ENCODE results near the gene CCDC60.

Gene CCDC60

DNA sequence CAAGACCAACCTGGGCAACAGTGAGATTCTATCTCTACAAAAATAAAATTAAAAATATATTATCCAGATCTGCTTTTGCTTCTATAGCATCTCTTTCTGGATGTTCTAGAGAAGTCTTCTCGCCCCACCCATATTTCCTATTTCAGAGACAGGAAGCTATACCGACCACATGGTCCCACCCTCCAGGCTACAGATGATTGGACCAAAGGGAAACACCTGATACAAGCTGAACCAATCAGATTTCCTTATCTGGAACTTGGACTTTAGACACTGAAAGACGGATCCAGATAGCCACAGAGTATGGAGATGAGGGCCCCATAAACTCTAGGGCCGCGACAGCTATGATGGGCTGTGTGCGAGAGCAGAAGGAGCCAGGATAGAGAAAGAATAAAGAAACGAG is 48.7 kb downstream of the CCDC60 start:
- no peak for DNase-seq (ENCODE audit: low read depth in 1 of 2, low spot score in 1 of 2)

DNA sequence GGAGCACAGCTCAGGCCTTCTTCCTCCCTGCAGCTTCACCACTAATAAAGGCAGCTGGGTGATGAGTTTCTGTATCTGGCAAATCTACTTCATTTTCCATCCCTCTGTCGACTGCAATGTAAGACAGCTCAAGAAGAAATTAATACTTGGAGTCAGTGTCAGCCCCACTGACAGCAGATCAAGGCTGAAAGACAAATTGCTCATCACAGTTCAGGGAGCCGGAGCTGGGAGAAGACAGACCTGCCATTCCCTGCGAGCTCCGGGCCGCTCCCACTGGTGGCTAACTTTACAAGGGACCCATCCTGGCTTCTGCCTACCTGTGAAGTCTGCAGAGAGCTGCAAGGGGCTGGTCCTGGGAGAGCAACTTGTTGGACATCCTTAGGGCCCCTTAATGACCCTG is 49.8 kb downstream of the CCDC60 start:
- DNase-seq (ENCODE audit: low read depth in 1 of 2, low spot score in 1 of 2), result no peak

DNA sequence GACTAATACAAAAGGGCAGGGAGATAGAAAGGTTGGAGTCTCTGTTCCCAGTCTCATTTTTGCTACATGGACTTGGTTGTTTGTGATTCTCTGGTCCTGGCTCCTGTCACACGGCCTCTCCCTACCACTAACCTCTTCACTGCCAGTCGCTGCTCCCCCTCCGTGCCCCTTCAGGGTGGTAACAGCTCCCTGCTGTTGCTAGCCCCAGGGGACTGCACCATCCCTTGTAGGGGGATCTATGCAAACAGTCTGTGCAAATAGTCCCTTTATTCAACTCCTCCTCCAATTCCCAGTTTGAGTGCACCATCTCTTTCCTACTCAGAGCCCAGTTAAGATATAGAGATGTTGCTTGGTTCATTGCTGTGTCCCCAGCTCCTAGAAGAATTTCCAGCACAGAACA is 51.1 kb downstream of the CCDC60 start:
- no peak for DNase-seq (ENCODE audit: low read depth in 1 of 2, low spot score in 1 of 2)

DNA sequence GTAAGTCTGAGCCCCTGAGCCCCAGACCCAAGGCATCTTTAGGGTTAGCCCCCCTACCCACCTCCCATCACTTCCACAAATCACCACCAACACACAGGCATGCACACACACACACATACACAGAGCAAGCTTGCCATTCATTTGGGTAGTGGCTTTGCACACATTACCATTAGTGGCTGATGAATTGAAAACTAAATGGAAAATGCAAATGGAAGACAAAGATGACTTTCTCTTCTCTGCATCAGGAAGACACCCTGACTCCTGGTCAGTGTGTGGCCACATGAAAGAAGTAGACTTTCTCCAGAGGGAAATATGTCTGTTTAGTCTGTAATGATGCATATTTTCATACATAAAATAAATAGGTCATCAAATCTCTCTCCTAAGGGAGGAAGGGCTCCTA is 55.2 kb downstream of the CCDC60 start:
- DNase-seq (ENCODE audit: low read depth in 1 of 2, low spot score in 1 of 2), result no peak

DNA sequence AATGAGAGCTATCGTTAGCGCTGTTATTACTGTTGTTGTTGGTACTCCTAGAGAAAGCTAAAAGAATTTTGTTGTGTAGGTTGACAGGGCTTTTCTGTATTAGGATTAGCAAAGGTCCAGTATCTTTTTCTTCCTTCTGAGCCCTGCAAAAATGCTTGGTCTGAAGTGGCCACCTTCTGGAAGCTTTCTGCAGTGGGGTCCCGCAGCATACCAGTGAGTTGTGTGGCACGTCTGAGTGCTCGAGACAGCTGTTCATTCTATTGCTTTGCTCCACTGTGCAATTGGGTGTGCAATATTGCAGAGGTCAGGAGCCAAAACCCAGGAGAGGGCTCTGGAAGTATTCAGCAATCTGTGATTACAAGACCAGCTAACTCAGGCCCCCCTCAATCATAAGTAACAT is 57.1 kb downstream of the CCDC60 start:
- no peak for DNase-seq (ENCODE audit: low read depth in 1 of 2, low spot score in 1 of 2)

DNA sequence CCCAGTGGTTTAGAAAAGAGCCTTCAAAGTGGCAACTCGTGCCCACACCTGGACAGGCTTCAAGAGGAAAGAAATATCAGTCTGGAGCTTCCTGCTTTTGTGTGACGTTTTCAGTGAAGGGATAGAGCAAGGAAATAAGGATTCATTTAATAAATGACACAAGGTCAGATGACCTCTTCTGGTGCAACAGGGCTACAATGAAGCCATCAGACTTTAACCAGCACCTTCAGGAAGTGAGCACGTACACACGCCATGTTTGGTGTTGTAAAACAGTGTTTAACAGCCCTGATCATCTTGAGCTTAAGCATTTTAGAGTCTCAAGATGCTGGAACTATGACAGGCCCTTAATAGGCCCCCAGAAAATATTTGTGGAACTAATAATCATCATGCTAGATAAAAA is 59.1 kb downstream of the CCDC60 start:
- no peak for DNase-seq (ENCODE audit: low read depth in 1 of 2, low spot score in 1 of 2)

DNA sequence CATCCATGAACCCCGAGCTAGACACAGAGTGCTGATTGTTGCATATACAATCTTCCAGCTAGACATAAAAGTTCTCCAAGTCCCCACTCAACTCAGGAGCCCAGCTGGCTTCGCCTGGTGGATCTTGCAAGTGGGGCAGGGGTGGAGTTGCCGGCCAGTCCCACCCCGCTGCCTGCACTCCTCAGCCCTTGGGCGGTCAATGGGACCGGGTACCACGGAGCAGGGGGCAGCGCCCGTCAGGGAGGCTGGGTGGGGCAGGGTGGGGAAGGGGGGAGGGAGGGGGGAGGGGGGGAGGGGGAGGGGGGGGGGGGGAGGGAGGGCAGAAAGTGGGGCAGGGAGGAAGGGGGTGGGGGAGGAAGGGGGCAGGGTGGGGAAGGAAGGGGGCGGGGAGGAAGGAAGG is 63.0 kb downstream of the CCDC60 start:
- DNase-seq (ENCODE audit: low read depth in 1 of 2, low spot score in 1 of 2), result no peak

DNA sequence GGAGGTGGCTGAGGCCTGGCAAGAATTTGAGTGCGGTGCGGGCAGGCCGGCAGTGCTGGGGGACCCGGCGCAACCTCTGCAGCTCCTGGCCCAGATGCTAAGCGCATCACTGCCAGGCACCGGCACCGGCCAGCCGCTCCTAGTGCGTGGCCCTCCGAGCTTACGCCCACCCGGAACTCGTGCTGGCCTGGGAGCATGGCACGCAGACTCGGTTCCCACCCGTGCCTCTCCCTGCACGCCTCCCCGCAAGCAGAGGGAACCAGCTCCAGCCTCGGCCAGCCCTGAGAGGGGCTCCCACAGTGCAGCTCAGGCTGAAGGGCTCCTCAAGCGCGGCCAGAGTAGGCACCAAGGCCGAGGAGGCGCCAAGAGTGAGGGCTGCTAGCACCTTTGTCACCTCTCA is 63.7 kb downstream of the CCDC60 start:
- no peak for DNase-seq (ENCODE audit: low read depth in 1 of 2, low spot score in 1 of 2)

DNA sequence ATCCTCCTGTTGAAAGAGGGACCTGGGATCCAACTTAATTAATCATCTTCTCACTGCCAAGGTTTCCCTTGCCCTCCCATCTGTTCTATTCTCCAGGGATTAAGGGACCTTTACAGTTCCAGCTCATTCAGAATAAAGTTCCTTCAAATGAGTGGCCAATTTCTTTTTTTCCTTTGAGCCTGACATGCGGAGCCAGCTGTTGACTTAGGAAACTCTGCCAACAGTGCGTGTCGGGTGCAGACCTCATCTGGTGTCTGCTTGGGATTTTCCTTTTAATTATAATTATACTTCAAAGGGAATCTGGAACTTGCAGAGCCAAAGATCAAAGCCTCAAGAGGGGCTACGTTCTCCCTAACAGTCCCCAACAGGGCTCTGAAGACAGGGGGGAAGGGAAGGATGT is 64.8 kb downstream of the CCDC60 start:
- DNase-seq (ENCODE audit: low read depth in 1 of 2, low spot score in 1 of 2), result no peak

DNA sequence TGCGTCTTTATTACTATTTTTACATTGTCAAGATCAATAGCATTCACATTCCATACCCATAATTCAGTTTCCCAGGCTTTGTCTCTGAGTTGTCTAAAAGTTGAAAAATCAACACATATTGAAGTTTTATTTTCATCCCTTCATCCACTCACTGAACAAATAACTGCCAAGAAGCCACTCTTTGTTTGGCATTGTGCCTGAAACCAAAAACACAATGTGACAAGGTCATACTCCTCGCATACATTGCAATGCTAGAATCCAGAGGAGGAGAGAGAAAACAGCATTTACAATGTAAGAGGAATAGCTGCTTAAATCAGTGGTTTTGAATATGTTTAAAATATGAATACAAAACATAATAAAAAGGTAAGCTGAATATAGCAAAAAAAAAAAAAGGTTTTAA is 71.8 kb downstream of the CCDC60 start:
- DNase-seq (ENCODE audit: low read depth in 1 of 2, low spot score in 1 of 2), result no peak

DNA sequence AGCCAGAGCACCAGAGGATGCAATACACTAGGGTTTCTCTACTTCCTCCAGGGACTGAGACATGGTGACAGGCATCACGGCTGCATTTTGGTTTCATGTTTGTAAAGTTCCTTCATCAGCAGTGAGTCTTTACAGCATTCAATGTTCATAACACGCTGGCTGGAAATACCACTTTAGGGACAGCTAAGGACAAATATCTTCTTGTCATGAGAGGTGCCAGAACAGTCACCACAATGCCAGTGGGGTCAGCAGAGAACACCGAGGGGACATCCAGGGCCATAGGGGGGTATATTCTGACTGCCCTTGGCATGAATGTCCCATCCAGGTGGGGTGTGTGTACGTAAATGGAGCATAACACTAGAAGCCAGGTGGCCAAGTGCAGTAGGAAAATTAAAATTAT is 72.3 kb downstream of the CCDC60 start:
- no peak for DNase-seq (ENCODE audit: low read depth in 1 of 2, low spot score in 1 of 2)

DNA sequence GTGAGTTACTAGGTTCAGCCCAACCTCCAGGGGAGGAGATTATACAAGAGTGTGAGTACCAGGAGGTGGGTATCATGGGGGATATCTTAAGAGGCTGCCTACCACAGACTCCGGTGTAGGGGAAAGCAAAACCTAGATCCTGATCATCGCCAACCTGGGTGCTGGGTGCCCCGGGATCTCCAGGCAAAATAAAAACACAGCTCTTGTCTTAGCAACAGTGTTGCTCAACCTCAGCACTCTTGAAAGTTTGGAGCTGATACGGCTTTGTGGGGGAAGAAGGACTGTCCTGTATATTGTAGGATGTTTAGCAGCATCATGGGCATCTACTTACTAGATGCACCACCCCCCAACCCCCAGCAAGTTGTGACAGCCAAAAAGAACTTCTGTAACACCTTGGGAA is 74.5 kb downstream of the CCDC60 start:
- no peak for DNase-seq (ENCODE audit: low read depth in 1 of 2, low spot score in 1 of 2)

DNA sequence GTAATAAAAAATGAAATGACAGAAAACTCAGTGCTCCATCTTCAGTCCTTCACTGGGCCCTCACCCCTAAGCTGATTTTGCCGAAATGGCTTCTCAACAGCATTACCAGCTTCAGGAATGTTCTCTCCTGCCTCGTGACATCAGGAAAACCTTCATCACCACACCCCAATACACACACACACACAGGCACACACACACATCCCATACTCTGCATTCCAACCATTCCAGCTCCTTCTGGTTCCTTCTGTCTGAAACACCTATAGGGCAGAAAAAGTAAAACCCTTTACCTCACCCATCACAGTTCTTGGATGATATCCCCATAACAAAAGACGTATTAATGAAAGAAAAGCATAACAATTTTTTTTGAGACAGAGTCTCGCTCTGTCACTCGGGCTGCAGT is 75.9 kb downstream of the CCDC60 start:
- DNase-seq (ENCODE audit: low read depth in 1 of 2, low spot score in 1 of 2), result no peak

DNA sequence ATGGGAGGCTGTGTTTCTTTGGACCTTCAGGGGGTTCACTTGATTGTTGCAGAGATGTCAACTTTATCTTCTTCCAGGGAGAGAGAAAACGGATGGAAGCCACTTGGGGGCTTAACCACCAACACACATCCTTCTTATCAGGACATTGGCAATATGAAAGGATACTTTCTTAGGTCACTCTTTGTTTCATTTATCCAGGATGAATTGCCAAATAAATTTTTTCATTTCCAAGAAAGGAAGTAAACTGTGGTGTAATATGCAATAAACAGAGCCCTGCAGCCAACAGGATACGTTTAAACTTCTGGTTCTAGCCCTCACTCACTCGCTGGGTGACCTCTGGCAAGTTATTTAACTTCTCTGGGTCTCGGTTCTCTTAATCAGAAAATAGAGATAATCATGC is 77.8 kb downstream of the CCDC60 start:
- no peak for DNase-seq (ENCODE audit: low read depth in 1 of 2, low spot score in 1 of 2)

DNA sequence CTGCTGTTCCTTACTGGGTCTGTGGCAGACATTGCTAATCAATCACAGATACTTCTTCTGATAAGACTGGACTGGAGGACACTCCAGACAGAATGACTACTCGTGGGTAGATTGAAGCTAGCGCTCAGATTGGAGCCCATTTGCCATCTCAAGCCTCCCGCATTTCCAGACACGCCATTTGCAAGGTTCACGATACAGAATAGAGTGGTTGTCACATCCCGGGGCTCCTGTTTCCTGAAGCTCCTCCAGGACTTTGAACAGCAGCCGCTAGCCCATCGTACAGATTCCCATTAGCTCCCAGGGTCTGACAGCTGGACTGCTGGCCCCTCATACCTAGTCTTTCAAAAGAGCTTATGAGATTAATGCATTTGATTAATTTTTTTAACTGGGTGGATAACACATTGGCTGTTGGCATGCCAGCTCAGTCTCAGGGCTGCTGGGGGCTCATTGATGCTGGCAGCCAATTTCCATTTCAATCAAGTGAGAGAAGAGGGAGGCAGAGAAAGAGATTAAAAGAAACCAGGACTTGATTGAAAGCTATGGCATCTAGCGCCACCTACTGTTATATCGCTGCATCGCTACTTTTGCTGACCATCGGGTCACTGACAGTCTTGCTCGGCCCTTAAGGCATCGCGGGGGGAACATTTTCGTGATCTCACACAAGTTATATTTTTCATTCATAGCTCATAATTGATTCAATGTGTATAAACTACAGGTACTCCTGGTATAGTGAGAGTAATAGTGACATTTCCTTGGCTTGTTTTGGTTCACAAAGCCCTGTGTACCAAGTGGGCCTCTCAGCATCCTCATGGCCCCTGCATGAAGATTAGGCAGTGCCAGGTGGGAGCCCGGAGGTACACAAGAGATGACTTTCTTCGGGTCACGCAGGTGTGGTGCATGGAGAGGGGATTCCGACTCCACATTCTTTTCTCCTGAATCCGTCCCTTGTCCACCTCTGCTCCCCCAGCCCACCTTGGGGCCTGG is 78.6 kb downstream of the CCDC60 start:
- no peak for DNase-seq (ENCODE audit: low read depth in 1 of 2, low spot score in 1 of 2)

DNA sequence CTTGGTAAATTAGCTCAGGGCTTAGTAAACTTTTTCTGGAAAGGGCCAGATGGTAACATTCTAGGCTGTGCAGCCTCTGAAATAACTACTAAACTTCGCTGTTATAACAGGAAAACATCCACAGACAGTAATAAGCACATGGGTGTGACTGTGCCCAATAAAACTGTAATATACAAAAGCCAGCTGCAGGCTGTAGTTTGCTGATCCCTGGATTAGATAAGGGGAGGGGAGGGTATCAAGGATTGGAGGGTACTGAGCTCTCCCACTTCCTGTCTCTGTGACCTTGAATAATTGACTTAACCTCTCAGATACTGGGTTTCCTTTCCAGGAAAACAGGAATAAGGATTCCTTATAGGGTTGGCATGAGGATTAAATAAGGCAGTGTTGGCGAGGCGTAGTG is 81.2 kb downstream of the CCDC60 start:
- DNase-seq (ENCODE audit: low read depth in 1 of 2, low spot score in 1 of 2), result no peak

DNA sequence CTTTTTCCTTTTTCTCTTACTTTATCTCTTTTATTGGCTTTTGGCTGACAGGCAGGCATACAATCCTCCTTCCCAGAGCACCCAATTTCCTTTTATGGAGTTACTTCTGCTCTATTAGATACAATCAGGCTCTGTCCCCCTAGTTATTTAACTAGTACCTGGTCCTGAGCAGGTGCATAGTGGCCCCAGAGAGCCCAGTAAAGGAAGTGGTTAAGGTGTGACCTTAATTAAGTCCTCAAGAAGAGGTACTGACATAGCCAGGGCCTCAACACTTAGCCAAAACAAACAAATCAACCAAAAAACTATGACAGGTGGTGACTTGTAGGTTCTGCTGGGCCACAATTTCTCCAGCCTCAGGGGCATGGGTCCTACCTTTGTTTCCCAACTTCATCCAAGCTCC is 82.9 kb downstream of the CCDC60 start:
- DNase-seq (ENCODE audit: low read depth in 1 of 2, low spot score in 1 of 2), result no peak

DNA sequence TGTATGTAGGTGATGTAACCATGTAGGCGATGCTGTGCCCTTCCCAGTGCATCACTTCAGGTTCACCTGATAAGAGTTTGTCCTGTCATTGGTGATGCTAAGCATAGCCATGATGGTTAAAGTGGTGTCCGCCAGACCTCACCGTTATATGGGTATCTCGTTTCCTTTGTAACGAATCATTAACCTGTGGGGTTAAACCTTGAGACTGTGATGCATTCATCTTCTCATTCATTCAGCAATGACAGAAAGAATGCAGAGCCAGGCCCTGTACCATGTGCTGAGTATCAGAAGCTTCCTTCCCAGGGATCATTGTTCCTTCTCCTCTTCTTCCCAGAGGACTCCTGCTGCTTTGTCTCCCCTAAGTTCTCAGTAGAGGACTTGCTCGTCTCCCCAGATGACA is 84.9 kb downstream of the CCDC60 start:
- DNase-seq (ENCODE audit: low read depth in 1 of 2, low spot score in 1 of 2), result no peak

DNA sequence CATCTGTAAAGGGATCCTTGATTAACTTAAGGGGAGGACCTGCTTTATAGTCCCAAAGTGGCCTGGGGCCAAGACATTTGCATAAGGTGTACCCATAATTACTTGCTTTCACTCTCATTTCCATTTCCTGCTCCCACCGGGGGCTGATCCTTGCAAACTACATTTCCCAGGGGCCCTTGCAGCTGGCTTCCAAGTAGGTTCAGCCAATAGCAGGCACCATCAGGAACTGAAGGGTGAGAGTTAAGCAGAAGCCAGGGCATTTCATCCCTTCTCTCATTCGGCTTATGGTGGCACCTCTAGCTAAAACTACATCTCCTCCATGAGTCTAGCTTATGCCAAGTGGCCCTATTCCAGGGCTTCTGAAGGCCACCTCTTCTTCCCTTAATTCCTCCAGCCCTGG is 88.8 kb downstream of the CCDC60 start:
- DNase-seq (ENCODE audit: low read depth in 1 of 2, low spot score in 1 of 2), result no peak

DNA sequence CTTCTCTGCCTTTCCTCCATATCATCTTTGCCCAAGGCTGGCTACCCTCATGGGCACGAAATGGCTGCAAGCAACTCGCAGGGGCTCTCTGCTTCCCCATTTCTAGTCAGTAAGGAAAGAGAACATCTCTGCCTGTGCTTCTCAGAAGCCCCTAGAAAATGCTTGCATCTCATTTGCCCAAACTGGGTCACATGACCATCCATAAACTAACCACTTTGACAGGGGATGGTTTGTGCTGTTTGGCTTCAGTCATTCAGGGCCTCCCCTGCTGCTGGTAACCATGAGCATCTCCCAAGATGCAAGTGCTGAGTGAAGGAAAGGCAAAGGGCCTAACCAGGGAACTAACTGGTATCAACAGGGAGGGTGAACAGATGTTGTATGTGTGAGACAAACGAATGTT is 91.1 kb downstream of the CCDC60 start:
- no peak for DNase-seq (ENCODE audit: low read depth in 1 of 2, low spot score in 1 of 2)

DNA sequence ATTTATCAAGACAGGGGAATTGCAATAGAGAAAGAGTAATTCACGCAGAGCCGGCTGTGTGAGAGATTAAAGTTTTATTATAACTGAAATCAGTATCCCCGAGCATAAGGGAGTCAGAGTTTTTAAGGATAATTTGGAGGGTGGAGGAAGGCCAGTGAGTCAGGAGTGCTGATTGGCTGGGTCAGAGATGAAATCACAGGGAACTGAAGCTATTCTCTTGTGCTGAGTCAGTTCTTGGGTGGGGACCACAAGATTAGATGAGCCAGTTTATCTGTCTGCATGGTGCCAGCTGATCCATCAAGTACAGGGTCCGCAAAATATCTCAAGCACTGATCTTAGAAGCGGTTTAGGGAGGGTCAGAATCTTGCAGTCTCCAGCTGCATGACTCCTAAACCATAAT is 96.6 kb downstream of the CCDC60 start:
- no peak for DNase-seq (ENCODE audit: low read depth in 1 of 2, low spot score in 1 of 2)

DNA sequence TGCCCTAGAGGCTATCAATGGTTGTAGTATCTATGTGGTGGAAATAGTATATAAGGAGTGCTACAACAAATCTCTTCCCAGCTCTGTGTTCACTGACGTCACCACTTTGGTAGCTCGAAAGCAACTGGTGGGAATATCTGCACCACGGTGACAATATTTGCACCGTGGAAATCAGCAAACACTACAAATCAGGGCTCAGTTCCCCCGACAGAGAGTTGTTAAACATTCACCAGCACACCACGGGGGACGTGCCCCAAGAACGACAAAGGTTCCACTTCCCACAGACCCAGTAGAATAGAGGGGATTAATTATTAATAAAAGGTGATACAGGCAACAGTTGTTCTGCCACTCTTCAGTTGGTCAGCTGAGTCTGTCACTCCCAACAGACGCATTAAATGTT is 98.4 kb downstream of the CCDC60 start:
- DNase-seq (ENCODE audit: low read depth in 1 of 2, low spot score in 1 of 2), result no peak

DNA sequence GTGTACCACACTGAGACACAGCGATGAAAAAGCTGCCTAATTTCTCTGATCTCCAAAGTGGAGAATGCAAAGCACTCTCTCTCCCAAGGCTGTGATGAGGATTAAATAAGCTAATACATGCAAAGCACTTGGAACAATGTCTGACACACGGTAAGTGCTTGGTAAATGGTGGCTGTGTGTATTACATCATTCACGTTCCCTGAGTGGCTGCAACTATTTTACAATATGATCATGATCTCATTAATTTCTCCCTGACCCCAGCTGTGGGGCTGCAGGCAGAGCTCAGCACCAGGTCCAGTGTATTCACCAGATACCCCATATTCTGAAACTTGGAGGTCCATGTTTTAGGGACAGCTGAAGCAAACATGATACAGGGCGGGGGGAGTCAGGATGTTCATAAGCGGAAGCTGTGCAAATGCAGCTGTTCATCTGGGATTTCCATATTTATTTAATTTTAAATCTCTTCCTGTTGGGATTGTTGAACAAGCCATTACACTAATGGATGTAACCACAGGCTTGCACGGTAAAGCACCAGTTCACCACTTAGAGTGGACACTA is 106.4 kb downstream of the CCDC60 start:
- no peak for DNase-seq (ENCODE audit: low read depth in 1 of 2, low spot score in 1 of 2)

All from activated T-helper 1 cell treated with anti-CD3 and anti-CD28 coated beads, Interleukin-2, amount 50 U/mL, for 16 hours (primary cell).